Measurements from ENCODE around the gene SLC25A42.

- TF ChIP-seq POLR2A (IDR thresholded peaks at IDR 0.05) = no peak
- no peak for TF ChIP-seq CTCF (IDR thresholded peaks at IDR 0.05)
These were observed 94.0 kb downstream of the SLC25A42 start for GRCh38 chr19:19157808-19158207.

All from uterus (tissue), 2 donors.